HEK293 (cell line): ENCODE data around the gene GNB1.

Source experiments
- BCL11A ChIP-seq: fragments of 450-650 bp; formaldehyde crosslinking; IDR thresholded peaks from 2 replicates; pipeline ENCODE4 v1.5.1; 2016; ENCODE audit warnings: low read depth, missing biosample characterization, missing genetic modification characterization
- CTCF ChIP-seq: fragments of 450-650 bp; formaldehyde crosslinking; IDR thresholded peaks from 2 replicates; pipeline ENCODE4 v1.5.1; 2016; ENCODE audit warnings: missing biosample characterization, missing genetic modification characterization
- GLIS1 ChIP-seq: fragments of 450-650 bp; formaldehyde crosslinking; IDR thresholded peaks from 2 replicates; pipeline ENCODE4 v1.5.1; 2016; ENCODE audit warnings: missing biosample characterization, missing genetic modification characterization
- TCF7L2 ChIP-seq: IDR thresholded peaks from 2 replicates; pipeline ENCODE4 v1.6.1; 2011; ENCODE audit warnings: low read depth, mild to moderate bottlenecking, inconsistent platforms, low read length, moderate library complexity, borderline replicate concordance
- ZNF155 ChIP-seq: fragments of 450-650 bp; formaldehyde crosslinking; IDR thresholded peaks from 2 replicates; pipeline ENCODE4 v1.5.1; 2016; ENCODE audit warnings: missing biosample characterization, missing genetic modification characterization
- ZNF221 ChIP-seq: fragments of 450-650 bp; formaldehyde crosslinking; IDR thresholded peaks from 2 replicates; pipeline ENCODE4 v1.5.1; 2017; ENCODE audit warnings: missing biosample characterization, missing genetic modification characterization, borderline replicate concordance
- ZNF692 ChIP-seq: fragments of 450-650 bp; formaldehyde crosslinking; IDR thresholded peaks from 2 replicates; pipeline ENCODE4 v1.5.1; 2016; ENCODE audit warnings: missing biosample characterization, missing genetic modification characterization
- TF ChIP-seq, protein P1 (sequence below): fragments of 450-650 bp; formaldehyde crosslinking; IDR thresholded peaks from 2 replicates; pipeline ENCODE4 v1.5.1; 2017; ENCODE audit warnings: missing biosample characterization, missing genetic modification characterization

GRCh38 chr1:1759456-1760344, 131.2 kb downstream of the GNB1 start:
- TF ChIP-seq CTCF (tag by site-specific recombination) (no peak), BCL11A (tag by site-specific recombination) (no peak), TCF7L2 (no peak), ZNF155 (tag by site-specific recombination) (no peak), GLIS1 (no peak), ZNF221 (tag by site-specific recombination) (no peak), ZNF692 (tag by site-specific recombination) (no peak)
- TF ChIP-seq, protein P1, sequence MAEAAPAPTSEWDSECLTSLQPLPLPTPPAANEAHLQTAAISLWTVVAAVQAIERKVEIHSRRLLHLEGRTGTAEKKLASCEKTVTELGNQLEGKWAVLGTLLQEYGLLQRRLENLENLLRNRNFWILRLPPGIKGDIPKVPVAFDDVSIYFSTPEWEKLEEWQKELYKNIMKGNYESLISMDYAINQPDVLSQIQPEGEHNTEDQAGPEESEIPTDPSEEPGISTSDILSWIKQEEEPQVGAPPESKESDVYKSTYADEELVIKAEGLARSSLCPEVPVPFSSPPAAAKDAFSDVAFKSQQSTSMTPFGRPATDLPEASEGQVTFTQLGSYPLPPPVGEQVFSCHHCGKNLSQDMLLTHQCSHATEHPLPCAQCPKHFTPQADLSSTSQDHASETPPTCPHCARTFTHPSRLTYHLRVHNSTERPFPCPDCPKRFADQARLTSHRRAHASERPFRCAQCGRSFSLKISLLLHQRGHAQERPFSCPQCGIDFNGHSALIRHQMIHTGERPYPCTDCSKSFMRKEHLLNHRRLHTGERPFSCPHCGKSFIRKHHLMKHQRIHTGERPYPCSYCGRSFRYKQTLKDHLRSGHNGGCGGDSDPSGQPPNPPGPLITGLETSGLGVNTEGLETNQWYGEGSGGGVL (tag by site-specific recombination), result no peak
